Glomerular endothelial cell (primary cell): ENCODE measurements around the gene PALM3. TPM values are rescaled to one million over a fixed set of nuclear protein-coding genes. Genes with fewer than 3 reads are reported as not detected.
"Not testable (repeated sequence)": the region's sequence is repeated elsewhere in the genome, so short reads cannot be mapped to it uniquely, and the experiment has no call there.

Experiments used
- DNase-seq: peaks from one replicate; pipeline ENCODE4 v3.0.0-alpha.2; 2011; ENCODE audit warnings: low read depth, low spot score; ENCODE audit errors: extremely low read depth
- total RNA-seq: library from RNA; depleted of rRNA; stranded (reverse); fragments of >200 nt; gene quantifications from 2 replicates; pipeline ENCODE4 v1.2.3, GENCODE V29; 2015

The PALM3 gene
- total RNA-seq, 1 donor from 2014 or later, result not detected

GRCh38 chr19:14035706-14036105 lies 26.2 kb downstream of the PALM3 start:
- no peak for DNase-seq

- DNase-seq, result not testable (repeated sequence)
These were observed 26.7 kb downstream of the PALM3 start for GRCh38 chr19:14035159-14035558.

GRCh38 chr19:14033946-14034345 lies 27.9 kb downstream of the PALM3 start:
- no peak for DNase-seq

GRCh38 chr19:14031719-14032480 lies 30.0 kb downstream of the PALM3 start, which contains the start of gene IL27RA:
TSS of gene IL27RA (plus strand) at chr19:14031762. CDS start at chr19:14031873, 111 bp downstream.
- DNase-seq, result no peak

- no peak for DNase-seq
These were observed 30.7 kb downstream of the PALM3 start for GRCh38 chr19:14030997-14031718.

- no peak for DNase-seq
These were observed 33.0 kb downstream of the PALM3 start for GRCh38 chr19:14028901-14029300.

GRCh38 chr19:14027856-14028450 lies 33.9 kb downstream of the PALM3 start, which contains the start of gene RLN3:
TSS of gene RLN3 (plus strand) at chr19:14028148. CDS start at chr19:14028205, 57 bp downstream.
- DNase-seq, result no peak

GRCh38 chr19:14026652-14027192 lies 35.2 kb downstream of the PALM3 start:
- DNase-seq, result not testable (repeated sequence)

GRCh38 chr19:14023404-14024235 lies 38.3 kb downstream of the PALM3 start:
- DNase-seq, result no peak

GRCh38 chr19:14022469-14022868 lies 39.4 kb downstream of the PALM3 start:
- DNase-seq, result no peak

GRCh38 chr19:14021474-14021873 lies 40.4 kb downstream of the PALM3 start:
- DNase-seq, result no peak

- not testable (repeated sequence) for DNase-seq
These were observed 42.1 kb downstream of the PALM3 start for GRCh38 chr19:14019739-14020138.

- DNase-seq, result no peak
These were observed 42.8 kb downstream of the PALM3 start for GRCh38 chr19:14019100-14019499.

GRCh38 chr19:14015524-14016035 lies 46.3 kb downstream of the PALM3 start:
- no peak for DNase-seq

- no peak for DNase-seq
These were observed 49.4 kb downstream of the PALM3 start for GRCh38 chr19:14012378-14012915.

GRCh38 chr19:14006766-14007562 lies 54.9 kb downstream of the PALM3 start:
- no peak for DNase-seq

GRCh38 chr19:14006085-14006765 lies 55.7 kb downstream of the PALM3 start, which contains the start of gene RFX1:
TSS of gene RFX1 (minus strand) at chr19:14006320. CDS start at chr19:13993843, 12,477 bp downstream.
- DNase-seq, result peak; percentile 99

GRCh38 chr19:14005349-14006084 lies 56.4 kb downstream of the PALM3 start:
- no peak for DNase-seq
